ENCODE results near the gene PLA2G4D.

Gene PLA2G4D

DNA sequence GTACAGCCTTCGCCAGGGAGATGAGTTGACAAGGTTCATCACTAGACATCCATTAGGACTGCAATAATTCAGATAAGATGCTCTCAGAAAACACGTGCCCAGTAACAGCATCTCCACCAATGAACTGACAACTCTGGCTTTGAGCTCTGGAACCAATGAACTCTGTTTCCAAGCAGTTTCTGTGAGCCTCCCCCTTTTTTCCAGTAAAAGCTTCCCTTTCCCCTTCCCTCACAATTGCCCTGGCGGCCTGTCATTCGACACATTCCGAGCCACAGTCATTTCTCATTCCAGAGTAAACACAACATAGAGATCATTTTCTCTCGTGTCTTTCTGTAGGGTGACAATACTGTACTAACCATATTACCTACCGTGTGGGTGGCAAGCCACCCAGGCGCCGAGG, 3.6 kb downstream of the PLA2G4D start:
- DNase-seq (ENCODE audit: low read depth): no peak

DNA sequence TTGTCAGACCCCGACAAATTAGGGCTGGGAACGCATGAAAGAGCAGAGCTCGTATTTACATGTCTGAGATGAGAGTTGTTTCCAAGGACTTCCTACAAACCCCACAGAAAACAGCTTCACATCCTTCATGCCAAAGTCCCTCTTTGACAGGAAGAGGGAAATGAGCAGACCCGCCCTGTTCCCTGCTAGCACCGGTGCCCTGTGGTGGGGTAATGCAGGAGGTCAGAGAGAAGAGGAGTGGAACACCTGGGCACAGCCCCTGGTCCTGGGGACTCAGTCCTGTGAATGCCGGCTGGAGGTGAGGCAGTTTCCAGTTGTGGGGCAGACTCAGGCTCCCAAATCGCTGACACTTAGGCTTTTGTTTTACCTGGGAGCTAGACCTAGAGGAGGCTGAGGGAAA, 4.0 kb downstream of the PLA2G4D start:
- no peak for DNase-seq (ENCODE audit: low read depth)

DNA sequence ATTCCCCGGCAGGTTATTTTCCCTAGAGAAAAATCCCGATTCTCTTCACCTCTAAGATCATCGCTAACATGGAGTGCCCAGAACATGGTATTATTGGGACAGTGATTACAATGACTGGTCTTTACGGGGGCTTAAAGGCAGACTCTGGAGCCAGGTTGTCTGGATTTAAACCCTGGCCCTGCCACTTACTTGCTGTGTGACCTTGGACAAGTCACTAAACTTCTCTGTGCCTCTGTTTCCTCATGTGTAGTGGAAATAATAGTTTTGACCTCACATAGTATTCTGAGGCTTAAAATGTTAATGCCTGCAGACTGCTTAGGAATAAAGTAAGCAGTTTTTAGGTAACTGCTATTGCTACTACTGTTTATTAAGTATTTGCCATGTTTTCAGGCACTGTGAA, 4.4 kb downstream of the PLA2G4D start:
- no peak for DNase-seq (ENCODE audit: low read depth)

DNA sequence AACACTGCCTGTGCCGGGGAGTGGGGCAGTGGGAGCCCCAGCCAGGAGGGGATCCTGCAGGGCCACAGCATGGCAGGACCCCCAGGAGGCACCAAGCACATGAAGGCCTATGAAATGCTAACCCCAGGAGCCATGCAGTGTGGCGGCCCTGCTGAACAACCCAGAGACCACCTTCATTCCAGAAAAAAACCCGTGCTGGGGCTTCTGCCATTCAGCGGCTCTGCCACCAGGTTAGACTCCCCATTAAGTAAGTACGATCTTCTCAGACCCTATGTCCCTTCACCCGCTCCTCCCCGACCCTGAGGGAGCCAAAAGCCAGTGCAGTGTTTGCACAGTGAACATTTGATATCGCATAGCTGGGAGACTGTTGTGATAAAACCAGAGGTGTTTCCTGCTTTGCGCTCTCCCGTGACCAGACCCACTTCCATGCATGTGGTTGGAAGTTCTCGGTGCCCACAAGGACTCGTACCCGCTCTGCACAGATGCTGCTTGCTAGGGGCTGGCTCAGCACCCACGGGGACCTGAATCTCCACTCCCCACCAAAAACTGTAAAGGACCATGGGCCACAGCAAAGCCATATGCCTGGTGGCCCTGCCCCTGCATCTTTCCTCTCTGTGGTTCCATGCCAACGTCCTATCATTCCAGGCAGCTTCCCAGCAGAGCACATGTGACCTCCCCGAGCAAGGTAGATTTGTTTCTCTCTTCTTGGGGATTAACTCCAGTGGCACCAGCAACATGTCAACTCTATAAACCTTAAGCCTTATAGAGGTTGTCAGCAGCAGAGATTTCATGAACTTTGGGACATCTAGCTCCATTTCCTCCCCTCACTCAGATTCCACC, 5.3 kb downstream of the PLA2G4D start:
- no peak for DNase-seq (ENCODE audit: low read depth)

DNA sequence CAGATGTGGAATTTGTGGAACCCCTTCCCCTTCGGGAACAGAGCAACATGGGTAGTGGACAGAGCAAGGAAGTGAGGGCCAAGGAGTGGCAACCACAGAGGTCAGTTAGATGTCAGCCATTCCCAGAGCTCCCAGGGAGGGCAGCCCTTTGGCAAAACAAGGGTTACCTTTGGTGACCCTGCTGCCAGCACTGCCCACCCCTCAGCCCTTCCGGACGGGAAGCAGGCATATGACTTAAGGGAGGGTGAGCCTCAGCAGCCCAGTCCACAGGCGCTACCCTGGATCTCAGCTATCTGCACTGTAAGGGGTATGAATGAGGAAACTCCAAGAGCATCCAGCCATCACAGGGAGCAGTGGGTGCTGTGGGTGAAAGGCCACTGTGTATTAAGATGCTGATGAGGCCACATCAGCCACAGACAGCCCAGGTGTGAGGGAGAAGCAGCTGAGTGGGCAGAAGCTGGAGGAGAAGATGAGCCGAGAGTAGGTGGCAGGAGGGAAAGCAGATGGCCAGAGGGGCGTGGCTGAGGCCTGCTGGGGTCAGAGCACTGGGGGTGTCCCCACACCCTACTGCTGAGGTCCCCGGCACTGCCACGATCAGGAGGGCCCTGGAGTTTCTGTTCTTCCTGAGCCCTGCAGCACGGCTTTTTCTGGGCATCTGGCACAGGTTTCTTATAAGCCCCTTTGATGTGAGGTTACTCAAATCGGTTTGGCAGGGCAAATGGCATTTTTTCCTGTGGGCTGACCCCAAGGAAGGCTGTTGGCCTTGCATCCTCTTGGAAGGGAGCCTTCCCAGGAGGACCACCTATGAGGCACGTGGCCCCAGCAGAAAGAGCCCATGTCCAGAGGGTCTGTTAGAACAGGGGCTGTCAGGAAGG, 6.2 kb downstream of the PLA2G4D start:
- DNase-seq (ENCODE audit: low read depth): no peak

DNA sequence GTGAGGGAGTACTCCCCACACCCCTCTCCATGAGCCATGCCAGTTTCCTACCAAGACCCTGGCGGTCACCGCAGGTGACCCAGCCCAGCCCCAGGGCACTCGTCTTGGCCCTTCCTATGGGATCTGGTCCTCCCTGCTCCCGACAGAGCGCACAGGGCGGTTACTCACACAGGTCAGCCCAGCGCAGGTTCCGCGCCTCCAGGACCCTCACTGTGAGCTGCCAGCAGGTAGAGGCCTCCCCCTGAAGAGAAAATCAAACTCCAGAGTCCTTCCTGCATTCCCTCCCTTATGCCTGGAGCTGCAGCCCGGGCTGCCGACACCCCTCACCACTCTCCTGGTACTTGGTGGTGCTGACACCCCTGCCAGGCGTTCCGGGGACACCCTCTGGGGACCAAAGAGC, 6.9 kb downstream of the PLA2G4D start:
- DNase-seq (ENCODE audit: low read depth): no peak

DNA sequence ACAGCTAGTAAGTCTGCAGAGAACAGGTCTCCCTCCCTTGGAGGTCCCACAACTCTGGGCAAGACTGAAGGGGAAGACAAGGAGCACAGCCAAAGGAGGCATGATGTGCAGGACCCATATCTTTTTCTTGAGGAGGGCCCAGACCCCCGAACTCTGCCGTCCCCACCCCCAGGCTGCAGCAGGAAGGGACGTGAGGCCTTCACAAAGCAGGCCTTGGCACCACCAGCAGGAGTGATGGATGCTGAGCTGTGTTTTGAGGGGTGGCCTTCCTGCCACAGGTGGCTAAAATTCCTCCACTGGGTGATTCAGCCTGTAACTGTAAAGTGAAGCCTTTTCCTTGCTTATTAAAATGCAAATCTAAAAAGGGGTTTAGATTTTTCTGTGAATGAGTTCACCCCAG, 8.6 kb downstream of the PLA2G4D start:
- DNase-seq (ENCODE audit: low read depth): no peak

DNA sequence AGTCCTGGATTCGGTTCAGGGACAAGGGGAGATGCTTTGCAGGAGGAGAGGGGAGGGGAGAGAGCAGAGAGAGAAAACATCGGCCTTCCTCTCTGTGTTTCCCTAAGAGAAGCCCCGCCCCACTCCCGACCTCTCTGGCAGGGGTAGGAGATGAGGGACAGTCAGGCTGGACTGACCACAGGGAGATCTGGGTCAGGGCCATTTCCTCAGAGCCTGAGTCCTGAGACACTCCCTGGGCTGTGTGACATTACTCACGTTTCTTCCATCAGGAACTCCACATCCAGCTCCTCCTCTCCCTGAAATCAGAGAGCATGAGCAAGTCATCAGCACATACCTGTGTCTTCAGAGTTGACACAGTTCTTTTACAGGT, 9.1 kb downstream of the PLA2G4D start:
- DNase-seq (ENCODE audit: low read depth): no peak

DNA sequence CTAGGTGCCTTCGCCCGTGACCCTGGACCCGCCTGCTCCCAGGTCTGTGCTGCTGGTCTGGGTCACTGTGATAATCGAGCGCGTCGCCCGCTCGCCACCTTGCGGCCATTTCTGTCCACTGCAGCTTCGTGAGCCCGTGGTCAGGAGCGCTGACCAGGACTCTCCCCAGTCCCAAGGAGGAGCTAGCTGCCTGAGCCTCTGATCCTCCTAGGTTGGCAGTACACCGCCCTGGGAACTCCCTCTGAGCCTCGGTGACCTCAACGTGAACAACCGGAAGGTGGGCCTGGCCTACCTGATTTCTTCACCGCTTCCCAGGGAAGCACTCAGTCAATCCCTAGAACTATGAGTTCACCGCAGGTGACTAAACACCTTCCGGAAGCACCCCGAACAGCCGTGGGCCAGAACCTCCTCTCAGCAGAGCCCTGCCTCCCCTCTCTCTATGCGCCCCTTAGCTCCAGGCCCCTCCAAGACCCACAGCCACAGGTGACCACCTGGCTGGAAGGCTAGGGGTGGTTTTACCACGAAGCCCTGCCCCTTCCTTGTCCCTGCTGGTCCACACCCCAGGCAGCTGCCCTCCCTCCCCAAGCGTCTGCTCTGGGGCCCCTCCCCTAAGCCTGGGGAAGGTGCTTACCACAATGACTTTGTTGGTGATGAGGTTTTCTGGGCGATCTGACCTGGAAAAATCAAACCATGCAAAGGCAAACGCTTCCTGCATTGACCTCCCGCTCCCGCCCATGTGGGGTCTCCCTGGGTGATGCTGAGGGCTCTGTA, 9.7 kb downstream of the PLA2G4D start:
- DNase-seq (ENCODE audit: low read depth): peak; percentile 21

DNA sequence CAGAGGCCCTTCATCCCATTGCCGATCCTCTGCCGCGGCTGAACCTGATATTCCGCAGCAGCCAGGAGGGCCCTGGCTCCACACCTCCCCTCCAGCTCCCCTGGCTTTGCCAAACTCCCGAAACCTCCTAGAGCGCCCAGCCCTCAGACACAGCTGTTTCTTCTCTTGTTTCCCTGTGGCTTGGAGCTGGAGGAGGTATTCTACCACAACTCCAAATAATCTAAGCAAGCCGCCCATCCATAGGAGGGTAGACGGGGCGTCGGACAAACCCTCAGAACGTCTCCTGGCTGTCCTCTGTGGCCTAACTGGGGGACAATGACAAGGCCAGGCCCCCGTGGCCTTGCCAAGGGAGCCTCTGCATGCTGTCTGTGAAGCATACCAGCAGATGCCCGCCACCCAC, 10.4 kb downstream of the PLA2G4D start:
- no peak for DNase-seq (ENCODE audit: low read depth)

DNA sequence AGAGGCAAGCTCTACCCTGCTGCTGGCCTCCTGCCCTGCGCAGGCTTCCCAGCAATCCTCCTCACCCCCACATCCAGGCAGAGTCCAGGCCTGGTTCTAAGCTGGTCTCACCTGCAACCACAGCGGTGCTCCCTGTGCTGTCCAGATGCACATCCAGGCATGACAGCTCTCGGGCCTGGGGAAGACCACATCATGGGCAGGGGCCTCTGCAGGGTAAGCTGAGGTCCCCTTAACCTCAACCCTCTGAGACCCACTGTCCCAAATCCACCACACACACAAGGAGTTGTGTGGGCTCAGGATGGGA, 10.8 kb downstream of the PLA2G4D start:
- DNase-seq (ENCODE audit: low read depth): no peak

DNA sequence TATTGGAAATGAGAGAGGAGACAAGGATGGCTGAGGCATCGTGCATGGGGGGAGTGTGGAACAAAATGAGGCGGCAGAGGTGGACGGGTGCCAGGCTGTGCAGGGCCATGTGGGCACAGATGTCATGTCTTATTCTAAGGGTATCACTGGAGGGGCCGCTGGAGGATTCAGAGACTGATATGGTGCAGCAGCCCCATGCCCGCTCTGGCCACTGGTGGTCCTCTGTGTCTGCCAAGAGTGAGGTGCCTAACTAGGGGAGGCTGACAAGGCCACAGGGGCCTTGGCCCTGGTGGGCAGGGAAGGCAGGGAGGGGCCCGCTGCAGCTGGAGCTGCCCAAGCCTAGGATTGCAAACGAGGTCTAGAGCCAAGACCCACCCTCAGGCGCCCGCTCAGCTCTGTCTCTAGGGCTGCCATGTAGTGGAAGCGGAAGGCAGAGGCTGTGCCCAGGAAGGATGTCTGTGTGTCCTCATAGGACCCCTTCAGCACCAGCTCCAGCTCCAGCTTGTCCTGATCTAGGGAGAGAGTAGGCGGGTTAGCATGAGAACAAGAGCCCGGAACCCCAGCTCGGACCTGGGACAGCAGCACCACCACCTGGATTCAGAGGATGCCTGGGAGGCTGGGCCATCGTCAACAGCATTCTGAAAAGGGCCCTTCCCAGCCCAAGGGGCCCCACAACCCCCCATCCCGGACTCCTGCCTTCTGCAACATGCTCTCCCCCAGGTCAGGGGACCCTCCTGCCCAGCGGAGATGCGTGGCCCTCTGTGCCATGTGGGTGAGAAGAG, 11.3 kb downstream of the PLA2G4D start:
- no peak for DNase-seq (ENCODE audit: low read depth)

DNA sequence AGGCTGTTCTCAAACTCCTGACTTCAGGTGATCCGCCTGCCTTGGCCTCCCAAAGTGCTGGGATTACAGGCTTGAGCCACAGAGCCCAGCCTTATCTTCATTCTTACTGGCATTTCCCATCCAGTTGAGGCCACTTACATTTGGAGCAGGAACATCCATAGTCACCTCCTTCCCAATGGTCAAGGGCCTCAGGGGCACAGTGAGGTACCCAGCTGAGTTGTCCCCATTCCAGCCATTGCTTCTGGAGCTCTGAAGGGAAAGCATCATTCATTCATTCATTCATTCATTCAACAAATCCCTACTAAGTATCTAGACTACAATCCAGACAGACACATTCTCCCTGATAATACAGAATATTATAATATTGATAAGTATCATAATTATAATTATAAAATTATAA, 12.2 kb downstream of the PLA2G4D start:
- no peak for DNase-seq (ENCODE audit: low read depth)

DNA sequence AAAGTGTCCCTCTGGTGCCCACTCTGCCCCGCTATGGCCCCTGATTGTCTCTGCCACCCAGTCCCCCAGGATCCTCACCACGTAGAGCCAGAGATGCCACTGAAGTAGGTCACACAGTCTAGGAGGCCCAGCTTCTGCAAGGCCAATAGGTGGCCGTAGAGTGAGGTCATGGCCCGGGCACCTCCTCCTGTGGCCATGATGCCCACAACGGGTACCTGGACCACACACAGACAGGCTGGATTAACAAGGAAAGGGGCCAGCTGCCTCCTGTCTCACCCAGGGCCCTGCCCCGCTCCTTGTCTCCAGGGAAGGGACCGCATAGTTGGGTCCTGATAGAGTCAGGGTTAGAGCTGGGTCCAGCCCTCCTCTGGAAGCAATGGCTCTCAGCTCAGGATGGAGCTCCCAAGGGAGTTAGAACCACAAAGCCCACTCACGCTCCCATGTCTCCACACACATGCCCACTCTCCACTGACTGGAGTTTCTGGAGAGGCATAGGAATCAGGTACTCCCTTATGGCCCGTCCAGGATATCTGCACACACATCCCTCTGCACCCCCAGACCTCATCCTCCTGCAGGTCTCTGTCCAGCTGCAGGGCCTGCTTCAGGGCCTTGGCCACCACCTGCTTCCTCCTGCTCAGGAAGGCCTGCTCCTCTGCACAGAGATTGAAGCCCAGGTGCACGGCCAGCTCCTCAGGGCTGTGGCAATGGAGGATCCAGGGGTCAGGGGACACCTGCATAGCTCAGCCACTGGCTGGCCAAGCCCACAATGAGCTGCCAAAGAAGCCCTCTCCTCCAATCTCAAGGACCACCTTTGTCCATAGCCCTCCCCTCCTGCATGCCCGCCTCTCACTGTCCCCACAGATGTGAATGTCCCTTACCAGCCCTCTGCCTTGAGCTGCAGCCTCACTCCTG, 13.2 kb downstream of the PLA2G4D start:
- no peak for DNase-seq (ENCODE audit: low read depth)

DNA sequence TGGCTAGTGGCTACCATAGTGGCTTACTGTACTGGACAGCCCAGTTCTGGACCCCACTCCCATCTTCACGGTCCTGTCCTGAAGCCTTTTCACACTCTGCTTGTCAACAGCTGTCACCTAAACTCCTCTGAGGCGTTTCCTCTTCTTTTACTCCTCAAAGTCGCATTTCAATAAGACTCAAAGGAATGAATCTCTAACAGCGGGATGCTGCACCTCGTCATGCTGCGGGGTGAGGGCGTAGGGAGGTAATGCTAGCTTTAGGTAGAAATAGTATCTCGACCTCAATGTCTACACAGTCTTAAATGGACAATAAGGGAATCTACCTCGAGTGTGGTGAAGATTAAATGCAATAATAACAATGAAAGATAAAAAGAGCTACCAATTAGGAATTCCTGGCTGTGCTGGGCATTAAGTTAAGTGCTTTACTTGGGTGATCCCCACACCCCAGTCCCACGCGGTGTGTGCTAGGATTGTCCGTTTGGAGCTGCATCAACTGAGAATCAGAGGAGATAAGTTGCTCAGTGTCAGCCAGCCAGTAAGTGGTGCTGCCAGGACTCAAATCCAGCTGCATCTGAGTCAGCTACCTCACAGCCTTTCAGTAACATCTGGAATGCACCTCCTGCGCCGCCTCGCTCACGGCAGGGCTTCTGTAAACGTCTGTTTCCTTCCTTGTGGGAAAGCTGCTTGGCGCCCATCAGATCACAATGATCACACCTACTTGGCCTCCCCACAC, 14.0 kb downstream of the PLA2G4D start:
- no peak for DNase-seq (ENCODE audit: low read depth)

DNA sequence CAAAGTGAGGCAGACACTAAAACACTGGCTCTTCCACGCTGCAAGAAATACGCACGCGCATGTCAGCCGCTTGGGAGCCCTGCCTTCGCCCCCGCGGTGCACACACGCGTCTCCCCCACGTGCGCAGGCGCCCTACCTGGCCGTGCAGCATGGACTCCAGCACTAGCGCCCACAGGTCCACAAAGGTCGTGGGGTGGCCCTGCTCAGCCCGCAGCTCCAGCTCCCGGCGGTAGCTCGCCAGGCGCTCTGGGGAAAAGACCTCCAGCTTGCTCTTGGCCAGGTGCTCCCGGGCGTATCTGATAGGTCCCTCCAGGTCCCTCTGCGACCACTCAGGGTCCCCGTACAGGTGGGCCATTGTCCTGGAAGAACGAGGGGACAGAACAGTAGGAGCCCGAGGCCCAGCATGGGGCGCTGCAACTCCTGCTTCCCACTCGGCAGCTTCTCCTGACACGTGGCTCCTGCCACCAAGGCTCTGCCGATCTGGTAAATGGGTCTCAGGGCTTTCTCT, 14.9 kb downstream of the PLA2G4D start:
- no peak for DNase-seq (ENCODE audit: low read depth)

DNA sequence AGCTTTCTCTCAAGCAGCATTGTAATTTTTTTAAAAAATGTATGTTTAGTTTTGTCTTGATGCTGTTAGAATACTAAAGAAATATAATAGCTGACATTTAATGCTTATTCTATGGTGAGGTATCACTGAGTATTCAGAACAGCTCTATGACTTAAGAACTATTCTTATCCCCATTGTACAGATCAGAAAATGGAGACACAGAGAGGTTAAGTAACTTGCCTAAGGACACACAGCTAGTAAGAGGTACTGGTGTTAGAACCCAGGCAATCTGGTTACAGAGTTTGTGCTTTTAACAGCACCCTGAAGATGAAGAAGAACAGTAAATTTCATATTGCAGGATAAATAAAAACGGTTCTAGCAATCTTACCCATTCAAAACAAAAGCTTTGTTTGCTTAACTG, 15.5 kb downstream of the PLA2G4D start:
- DNase-seq (ENCODE audit: low read depth): no peak

DNA sequence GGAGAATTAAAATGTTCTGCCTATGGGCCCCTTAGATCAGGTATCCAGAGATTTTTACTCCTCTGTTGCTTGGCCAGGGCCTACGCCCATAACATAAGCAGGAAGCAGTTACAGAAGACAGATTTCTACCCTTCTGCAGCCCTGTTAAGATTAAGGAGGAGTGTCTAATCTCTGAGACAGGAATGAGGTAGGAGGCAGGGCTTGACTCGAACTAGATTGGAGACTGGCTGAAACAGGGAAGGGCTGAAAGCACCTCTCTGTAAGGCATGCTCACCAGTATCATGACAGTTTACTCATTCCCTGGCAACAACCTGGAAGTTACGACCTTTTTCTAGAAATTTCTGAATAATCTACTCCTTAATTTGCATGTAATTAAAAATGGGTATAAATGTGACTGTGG, 16.7 kb downstream of the PLA2G4D start:
- no peak for DNase-seq (ENCODE audit: low read depth)

DNA sequence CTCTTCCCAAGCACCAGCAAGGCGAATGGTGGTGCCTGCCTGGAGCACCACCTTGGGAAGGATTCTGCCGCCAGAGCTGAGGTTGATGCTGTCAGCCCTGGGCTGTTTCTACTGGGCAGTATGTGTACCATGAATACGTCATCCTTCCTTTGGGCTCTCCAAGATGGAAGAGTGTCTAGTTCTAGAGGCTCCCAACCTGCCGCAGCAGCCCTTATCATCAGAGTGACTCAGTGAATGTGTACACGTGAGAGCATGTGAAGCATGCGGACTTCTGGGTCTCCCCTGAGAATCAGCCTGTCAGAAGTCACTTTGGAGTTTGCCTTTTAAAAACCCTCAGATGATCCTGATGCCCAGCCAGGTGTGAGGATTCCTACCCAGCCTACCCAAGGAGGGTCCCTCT, 20.9 kb downstream of the PLA2G4D start:
- DNase-seq (ENCODE audit: low read depth): no peak

DNA sequence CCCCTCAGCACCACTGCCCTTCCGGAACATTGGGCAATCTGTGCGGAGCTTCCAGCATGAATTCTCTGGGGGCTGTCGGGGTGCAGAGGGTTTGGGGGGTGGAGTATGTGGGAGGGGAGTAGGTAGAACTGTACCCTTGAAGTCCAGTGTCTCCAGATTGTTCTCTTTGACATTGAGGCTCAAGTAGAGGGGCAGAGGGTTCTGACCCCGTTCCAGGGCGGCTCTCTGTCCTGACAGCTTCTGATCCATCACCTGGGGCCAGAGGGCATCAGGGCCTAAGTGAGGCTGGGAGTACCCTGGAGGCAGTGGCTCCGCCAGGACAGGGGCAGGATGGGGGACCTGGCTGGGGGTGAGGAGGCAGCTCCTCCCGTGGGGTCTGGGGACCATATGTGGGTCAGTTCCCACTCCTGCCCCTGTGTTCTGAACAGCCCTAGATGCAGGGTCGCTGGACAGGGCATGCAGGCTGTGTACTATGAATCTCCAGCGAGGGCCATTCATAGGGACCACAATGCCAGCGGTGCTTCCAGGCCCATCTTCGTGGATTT, 22.1 kb downstream of the PLA2G4D start:
- DNase-seq (ENCODE audit: low read depth): no peak
